SK-N-SH (cell line): Measurements from ENCODE around the gene ERC2. TPM values are rescaled to one million over a fixed set of nuclear protein-coding genes. Genes with fewer than 3 reads are reported as not detected.

Experiments used
- CTCF ChIA-PET: fragments of 300-600, 350-600 bp; formaldehyde crosslinking; extraction: SDS; loops from one replicate; lab custom pipeline; 2021; lab: Yijun Ruan, JAX
- POLR2A ChIA-PET: fragments of 350-600 bp; sonication (Branson Sonifier 250); formaldehyde crosslinking; extraction: SDS; loops from one replicate; lab custom pipeline; 2020; ENCODE audit warnings: antibody characterized with exemption, inconsistent platforms; lab: Yijun Ruan, JAX
- DNase-seq: peaks from one replicate; pipeline ENCODE4 v3.0.0; 2012
- H2AFZ ChIP-seq: fragments of 200-600 bp; sonication (generic); 2 replicates; pipeline ENCODE4 v1.8.1; 2016; ENCODE audit warnings: antibody characterized with exemption, mild to moderate bottlenecking, low read depth
- H3F3A ChIP-seq: fragments of 200-600 bp; sonication (generic); replicated peaks from 2 replicates; pipeline ENCODE3; 2016; ENCODE audit warnings: antibody characterized with exemption, mild to moderate bottlenecking; ENCODE audit not compliant: insufficient read depth
- H3K27ac ChIP-seq, 2 experiments: fragments of 200-500 bp in 1 of 2; fragments of 200-600 bp in 1 of 2; sonication (Bioruptor generic) in 1 of 2; sonication (generic), shearing (Covaris generic) in 1 of 2; 2 replicates each; pipeline versions ENCODE4 v1.5.1 to v1.6.1; 2014 to 2016; ENCODE audit warnings: low read depth in 2 of 2, inconsistent platforms in 1 of 2, low read length in 1 of 2, mild to moderate bottlenecking in 1 of 2, mixed read lengths in 1 of 2
- H3K27me3 ChIP-seq: fragments of 200-600 bp; sonication (generic), shearing (Covaris generic); 2 replicates; pipeline ENCODE4 v1.6.1; 2016; ENCODE audit warnings: mixed run types; ENCODE audit not compliant: insufficient read depth
- H3K36me3 ChIP-seq, 2 experiments: fragments of 200-500 bp in 1 of 2; fragments of 200-600 bp in 1 of 2; sonication (Bioruptor generic) in 1 of 2; sonication (generic) in 1 of 2; replicated peaks in 1 of 2; 2 replicates each; pipeline versions ENCODE3 to v1.5.1; 2014 to 2016; ENCODE audit warnings: low read length in 1 of 2, mild to moderate bottlenecking in 1 of 2; ENCODE audit not compliant: insufficient read depth in 2 of 2, control insufficient read depth in 1 of 2
- H3K4me1 ChIP-seq, 2 experiments: fragments of 200-500 bp in 1 of 2; fragments of 200-600 bp in 1 of 2; sonication (Bioruptor generic) in 1 of 2; sonication (generic), shearing (Covaris generic) in 1 of 2; 2 replicates each; pipeline versions ENCODE4 v1.5.1 to v1.6.1; 2014 to 2016; ENCODE audit warnings: low read depth in 1 of 2, low read length in 1 of 2, mixed run types in 1 of 2; ENCODE audit not compliant: insufficient read depth in 2 of 2, control insufficient read depth in 1 of 2
- H3K4me2 ChIP-seq: fragments of 200-600 bp; sonication (generic), shearing (Covaris generic); 2 replicates; pipeline ENCODE4 v1.6.1; 2017; ENCODE audit warnings: mixed run types
- H3K4me3 ChIP-seq, 2 experiments: fragments of 200-500 bp in 1 of 2; fragments of 200-600 bp in 1 of 2; sonication (Bioruptor generic) in 1 of 2; sonication (generic), shearing (Covaris generic) in 1 of 2; 2 replicates each; pipeline versions ENCODE4 v1.5.1 to v1.8.1; 2014 to 2016; ENCODE audit warnings: low read depth in 2 of 2, inconsistent platforms in 1 of 2, low read length in 1 of 2, mild to moderate bottlenecking in 1 of 2, mixed read lengths in 1 of 2, moderate library complexity in 1 of 2
- H3K79me2 ChIP-seq: fragments of 200-600 bp; sonication (generic); 2 replicates; pipeline ENCODE4 v1.8.1; 2017; ENCODE audit warnings: mild to moderate bottlenecking; ENCODE audit not compliant: insufficient read depth
- H3K9ac ChIP-seq: fragments of 200-600 bp; sonication (generic); 2 replicates; pipeline ENCODE4 v1.6.1; 2017; ENCODE audit warnings: mixed run types
- H3K9me2 ChIP-seq: fragments of 200-600 bp; sonication (generic); 2 replicates; pipeline ENCODE4 v1.6.1; 2017; ENCODE audit warnings: mixed run types
- H3K9me3 ChIP-seq: fragments of 200-600 bp; sonication (generic); 2 replicates; pipeline ENCODE4 v1.6.1; 2017; ENCODE audit warnings: mixed run types, mild to moderate bottlenecking, moderate library complexity
- H4K20me1 ChIP-seq: fragments of 200-600 bp; sonication (generic); 2 replicates; pipeline ENCODE4 v1.6.1; 2017; ENCODE audit warnings: mild to moderate bottlenecking, mixed run types; ENCODE audit not compliant: insufficient read depth
- CTCF ChIP-seq: fragments of 200-600 bp; sonication (generic); IDR thresholded peaks from 2 replicates; pipeline ENCODE4 v1.6.1; 2017; ENCODE audit warnings: antibody characterized with exemption, mild to moderate bottlenecking, moderate library complexity
- EZH2phosphoT487 ChIP-seq: fragments of 200-600 bp; sonication (generic); IDR thresholded peaks from 2 replicates; pipeline ENCODE4 v1.6.1; 2017; ENCODE audit warnings: low read depth, mixed run types, mild to moderate bottlenecking, antibody characterized with exemption, moderate library complexity, borderline replicate concordance
- FOSL2 ChIP-seq: IDR thresholded peaks from 2 replicates; pipeline ENCODE4 v1.4.0; 2012; ENCODE audit warnings: low read depth, mild to moderate bottlenecking, moderate library complexity, borderline replicate concordance
- FOXJ3 ChIP-seq: sonication (generic); formaldehyde crosslinking; IDR thresholded peaks from 2 replicates; pipeline ENCODE4 v1.5.1; 2020; ENCODE audit warnings: mild to moderate bottlenecking, missing genetic modification reagents
- GABPA ChIP-seq: IDR thresholded peaks from 2 replicates; pipeline ENCODE4 v1.4.0; 2012; ENCODE audit warnings: low read depth, mild to moderate bottlenecking
- NRF1 ChIP-seq: IDR thresholded peaks from 2 replicates; pipeline ENCODE4 v1.6.1; 2012; ENCODE audit warnings: low read depth, mild to moderate bottlenecking, low read length
- REST ChIP-seq: IDR thresholded peaks from 2 replicates; pipeline ENCODE4 v1.6.1; 2012; ENCODE audit warnings: mild to moderate bottlenecking, low read depth, low read length, moderate library complexity
- RFX5 ChIP-seq: IDR thresholded peaks from 2 replicates; pipeline ENCODE4 v1.6.1; 2012; ENCODE audit warnings: mild to moderate bottlenecking, improper control_type of control experiment, low read length
- SIN3A ChIP-seq: IDR thresholded peaks from 2 replicates; pipeline ENCODE4 v1.6.1; 2012; ENCODE audit warnings: low read depth, mild to moderate bottlenecking, low read length, moderate library complexity, borderline replicate concordance
- WGBS: methylation state at CpG from one replicate; pipeline ENCODE4 v1.1.6; 2017; ENCODE audit warnings: low lambda C conversion rate; 5-methylcytosine and 5-hydroxymethylcytosine counted together
- polyA plus RNA-seq, 3 experiments: library from polyadenylated mRNA; depleted of rRNA; stranded (reverse); fragments of >200 nt; gene quantifications; 2 replicates each; pipeline ENCODE4 v1.2.3, GENCODE V29; 2012
- TF ChIP-seq, protein P1 (sequence below): IDR thresholded peaks from 2 replicates; pipeline ENCODE4; 2012
- TF ChIP-seq, protein P2 (sequence below): IDR thresholded peaks from 2 replicates; pipeline ENCODE4 v1.4.0; 2012; ENCODE audit warnings: low read depth, borderline replicate concordance

The ERC2 gene
- polyA plus RNA-seq, 1 of the 3 experiments (the other 2 are of a cell fraction) = 1.6 TPM

DNA sequence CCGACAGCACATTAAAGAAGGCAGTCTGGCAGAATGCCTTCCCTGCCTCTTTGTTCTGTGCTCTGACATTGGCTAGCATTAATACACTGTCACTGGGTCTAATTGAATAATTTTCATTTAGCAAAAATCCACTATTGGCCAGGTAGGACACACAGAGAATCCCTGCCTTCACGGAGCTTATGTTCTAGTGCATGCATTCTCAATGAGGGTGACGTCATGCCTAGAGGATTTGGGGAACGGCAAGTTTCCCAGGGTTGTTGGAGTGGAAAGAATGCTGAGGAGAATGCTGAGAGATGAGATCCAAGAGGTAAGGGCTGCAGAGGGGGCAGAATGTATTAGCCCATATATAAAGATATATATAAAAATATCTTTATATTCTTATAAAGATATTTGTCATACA lies 284.7 kb downstream of the ERC2 start (continued):
- no peak for TF ChIP-seq REST

- POLR2A ChIA-PET = no interaction called here
- H3K36me3 ChIP-seq = no peaks in the 10 kb centered on the region
- no peak overlapping the region for H3K4me2 ChIP-seq
- no peak overlapping the region for H2AFZ ChIP-seq
- no peak overlapping the region for H3K27ac ChIP-seq
- CTCF ChIA-PET = interaction anchor here (1.1 kb wide), 1 partner anchor 22 kb away, joined by 3 read pairs; no protein-coding TSS in a partner anchor
- H3F3A ChIP-seq = no peaks in the 10 kb centered on the region
- peaks cover 0 to 2% of the 10 kb centered on the region in 2 experiments; a peak in 1 of 4 replicates for H3K4me1 ChIP-seq
- DNase-seq = no peak
- no peak overlapping the region for H3K9ac ChIP-seq
- no peaks in the 10 kb centered on the region for H3K27me3 ChIP-seq
- no peaks in the 10 kb centered on the region for H4K20me1 ChIP-seq
- TF ChIP-seq EZH2phosphoT487 (no peak), NRF1 (no peak), FOXJ3 (no peak), GABPA (no peak), RFX5 (no peak), FOSL2 (no peak), SIN3A (no peak), REST (no peak), CTCF (no peak)
- TF ChIP-seq, protein P1, sequence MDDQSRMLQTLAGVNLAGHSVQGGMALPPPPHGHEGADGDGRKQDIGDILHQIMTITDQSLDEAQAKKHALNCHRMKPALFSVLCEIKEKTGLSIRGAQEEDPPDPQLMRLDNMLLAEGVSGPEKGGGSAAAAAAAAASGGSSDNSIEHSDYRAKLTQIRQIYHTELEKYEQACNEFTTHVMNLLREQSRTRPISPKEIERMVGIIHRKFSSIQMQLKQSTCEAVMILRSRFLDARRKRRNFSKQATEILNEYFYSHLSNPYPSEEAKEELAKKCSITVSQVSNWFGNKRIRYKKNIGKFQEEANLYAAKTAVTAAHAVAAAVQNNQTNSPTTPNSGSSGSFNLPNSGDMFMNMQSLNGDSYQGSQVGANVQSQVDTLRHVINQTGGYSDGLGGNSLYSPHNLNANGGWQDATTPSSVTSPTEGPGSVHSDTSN = no peak
- TF ChIP-seq, protein P2, sequence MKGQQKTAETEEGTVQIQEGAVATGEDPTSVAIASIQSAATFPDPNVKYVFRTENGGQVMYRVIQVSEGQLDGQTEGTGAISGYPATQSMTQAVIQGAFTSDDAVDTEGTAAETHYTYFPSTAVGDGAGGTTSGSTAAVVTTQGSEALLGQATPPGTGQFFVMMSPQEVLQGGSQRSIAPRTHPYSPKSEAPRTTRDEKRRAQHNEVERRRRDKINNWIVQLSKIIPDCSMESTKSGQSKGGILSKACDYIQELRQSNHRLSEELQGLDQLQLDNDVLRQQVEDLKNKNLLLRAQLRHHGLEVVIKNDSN = no peak
- no peak overlapping the region for H3K4me3 ChIP-seq
- H3K79me2 ChIP-seq = no peaks in the 10 kb centered on the region
- no peaks in the 10 kb centered on the region for H3K9me2 ChIP-seq
- 50% methylated on average over 2 of the region's 2 CpGs for WGBS
- no peaks in the 10 kb centered on the region for H3K9me3 ChIP-seq
Observed at GRCh38 chr3:56180433-56180832, 287.8 kb downstream of the ERC2 start.
